HK-2 (cell line): ENCODE measurements around the gene KRT71.

Experiments used
- DNase-seq: peaks from one replicate; pipeline ENCODE4 v3.0.0-alpha.2; 2018; ENCODE audit not compliant: unreplicated experiment

Gene KRT71

DNA sequence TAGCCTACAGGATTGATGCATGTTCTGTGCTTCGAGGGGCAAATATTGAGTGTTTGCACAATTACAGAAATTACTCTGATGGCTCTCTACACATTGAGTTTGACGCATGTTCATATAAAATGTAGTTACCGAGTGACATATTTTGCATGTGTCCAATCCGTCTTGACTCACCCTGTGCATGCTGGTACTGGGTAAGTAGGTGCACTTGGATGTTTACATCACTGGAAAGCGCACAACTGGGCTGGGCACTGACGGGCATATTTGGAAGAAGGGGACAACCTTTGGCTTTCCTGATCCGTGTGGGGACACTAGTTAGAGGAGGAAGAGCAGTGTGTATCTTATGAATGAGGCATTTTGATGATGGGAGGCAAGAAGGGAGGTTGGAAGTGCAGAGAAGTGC lies 55.0 kb downstream of the KRT71 start:
- DNase-seq: no peak

GRCh38 chr12:52496590-52497071 lies 56.3 kb downstream of the KRT71 start:
- DNase-seq: no peak

DNA sequence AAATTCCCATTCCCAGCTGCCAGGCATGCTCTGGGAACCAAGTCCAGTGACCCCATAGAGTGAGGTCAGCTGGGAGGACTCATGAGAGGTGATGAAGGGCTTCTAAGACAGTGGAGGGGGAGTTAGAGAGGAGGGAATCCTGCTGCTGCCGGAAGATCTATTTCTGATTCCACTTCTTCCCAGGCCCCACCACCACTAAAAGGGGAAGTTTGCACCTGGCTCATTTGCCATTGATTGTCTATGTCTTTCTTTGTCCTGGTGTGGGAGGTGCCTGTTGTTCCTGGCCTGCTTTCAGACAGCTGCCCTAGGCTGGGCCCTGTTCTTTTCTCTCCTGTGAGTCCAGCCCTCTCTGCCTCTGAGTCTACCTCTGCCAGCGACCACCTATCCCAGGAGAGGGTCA lies 56.9 kb downstream of the KRT71 start:
- no peak for DNase-seq

GRCh38 chr12:52495389-52495788 lies 57.6 kb downstream of the KRT71 start:
- no peak for DNase-seq

- DNase-seq: no peak
These were observed 58.4 kb downstream of the KRT71 start for GRCh38 chr12:52494518-52494917.

DNA sequence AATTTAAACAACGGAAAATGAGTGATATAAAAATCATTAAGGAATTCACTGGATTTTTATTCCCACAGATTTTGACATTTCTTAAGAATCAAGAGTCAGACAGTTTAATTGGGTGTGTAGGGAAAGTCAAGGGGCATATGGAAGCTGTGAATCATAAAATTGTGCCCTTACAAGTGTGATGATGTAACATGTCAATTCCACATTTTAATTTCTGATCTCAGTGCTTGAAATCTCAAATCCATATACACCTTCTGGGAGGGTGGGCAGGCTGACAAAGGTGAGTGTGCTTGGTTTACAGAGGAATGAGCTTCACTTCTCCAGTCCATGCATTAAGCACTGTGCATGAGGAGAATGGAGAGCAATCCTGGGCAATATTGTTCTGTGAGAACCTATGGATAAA lies 58.8 kb downstream of the KRT71 start:
- DNase-seq: no peak
